ENCODE data around the gene FAM53C. TPM values are rescaled to one million over a fixed set of nuclear protein-coding genes. Genes with fewer than 3 reads are reported as not detected.

FAM53C gene
- total and polyA plus RNA-seq, 2 donors (not counting 3 experiments of a cell fraction or from before 2014, with no cell fraction given) = 37.4 to 37.9 TPM

- intact Hi-C loops (cut with micrococcal nuclease) = no loop called here
- no peak overlapping the region for H3K4me2 ChIP-seq (ENCODE audit: insufficient read depth, low read length)
- FAIRE-seq (no peak), DNase-seq (ENCODE audit: low read depth, low spot score) (no peak)
- ChIA-PET POLR2A (no interaction called here), CTCF (no interaction called here)
- H3K4me3 ChIP-seq (replicated peaks in 1 of 3; ENCODE audit: insufficient read depth in 1 of 3, low read depth in 1 of 3, low read length in 3 of 3) = no peak overlapping the region
- no peak overlapping the region for H2AFZ ChIP-seq (ENCODE audit: low read depth, low read length)
- H3K4me1 ChIP-seq (ENCODE audit: control insufficient read depth, extremely low read depth, insufficient read depth, low read length) = no peaks in the 10 kb centered on the region
- dilution Hi-C loops (cut with MboI; ENCODE audit: extremely low pct_ligation_motif_present, low sequenced_read_pairs) = no loop called here
- H3K27me3 ChIP-seq (ENCODE audit: control insufficient read depth in 2 of 2, insufficient read depth in 2 of 2, low read length in 2 of 2) = no peaks in the 10 kb centered on the region
- BruUV-seq (replicated peaks) = no TSS peak
- no peaks in the 10 kb centered on the region for H3K9me3 ChIP-seq (replicated peaks; ENCODE audit: control insufficient read depth, insufficient read depth, low read length)
- H4K20me1 ChIP-seq (replicated peaks; ENCODE audit: control insufficient read depth, extremely low read depth, insufficient read depth, low read length) = no peaks in the 10 kb centered on the region
- no peak overlapping the region for H3K9ac ChIP-seq (replicated peaks; ENCODE audit: extremely low read depth, insufficient read depth, low read length)
- no peaks in the 10 kb centered on the region for H3K36me3 ChIP-seq (ENCODE audit: control insufficient read depth in 2 of 2, extremely low read depth in 1 of 2, insufficient read depth in 2 of 2, low read length in 2 of 2)
- H3K79me2 ChIP-seq (ENCODE audit: control insufficient read depth, insufficient read depth, low read length) = no peaks in the 10 kb centered on the region
- H3K27ac ChIP-seq (ENCODE audit: insufficient read depth, low read depth, low read length) = no peak overlapping the region
- no peaks in the 10 kb centered on the region for H3K9me1 ChIP-seq (replicated peaks; ENCODE audit: control insufficient read depth, extremely low read depth, insufficient read depth, low read length)
- TF ChIP-seq FOS (IDR thresholded peaks at IDR 0.05; ENCODE audit: borderline replicate concordance, insufficient read depth, low read length) (no peak), POLR2AphosphoS5 (IDR thresholded peaks at IDR 0.05; ENCODE audit: insufficient read depth, low read depth, low read length) (no peak), MYC (IDR thresholded peaks at IDR 0.05; ENCODE audit: low read depth, low read length) (no peak)
These were observed 48.8 kb upstream of the FAM53C start for GRCh38 chr5:138289296-138289695.

DNA sequence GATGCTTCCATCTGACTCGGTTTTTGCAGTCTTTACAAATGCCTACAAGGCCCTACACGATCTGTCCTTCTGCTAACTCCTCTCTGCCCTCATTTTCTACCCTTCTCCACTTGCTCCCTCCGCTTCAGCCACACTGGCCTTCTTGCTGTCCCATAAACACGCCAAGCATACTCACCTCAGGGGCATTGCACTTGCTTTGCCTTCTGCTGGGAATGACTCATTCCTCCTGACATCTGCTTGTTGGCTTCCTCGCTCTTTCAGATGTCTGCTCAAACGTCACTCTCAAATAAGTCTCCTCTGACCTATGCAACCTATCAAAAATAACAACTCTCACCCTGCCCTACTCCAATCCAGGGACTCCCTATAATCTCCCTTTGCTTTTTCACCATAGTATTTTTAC, 34.7 kb upstream of the FAM53C start:
- no TSS peak for BruUV-seq (replicated peaks)
- Histone ChIP-seq H3K9ac (replicated peaks; ENCODE audit: extremely low read depth, insufficient read depth, low read length) (no peak overlapping the region), H3K4me1 (ENCODE audit: control insufficient read depth, extremely low read depth, insufficient read depth, low read length) (no peaks in the 10 kb centered on the region), H3K9me3 (replicated peaks; ENCODE audit: control insufficient read depth, insufficient read depth, low read length) (no peaks in the 10 kb centered on the region), H3K79me2 (ENCODE audit: control insufficient read depth, insufficient read depth, low read length) (no peaks in the 10 kb centered on the region), H2AFZ (ENCODE audit: low read depth, low read length) (no peak overlapping the region), H3K4me3 (replicated peaks in 1 of 3; ENCODE audit: insufficient read depth in 1 of 3, low read depth in 1 of 3, low read length in 3 of 3) (no peak overlapping the region), H3K27ac (ENCODE audit: insufficient read depth, low read depth, low read length) (no peak overlapping the region), H3K9me1 (replicated peaks; ENCODE audit: control insufficient read depth, extremely low read depth, insufficient read depth, low read length) (no peaks in the 10 kb centered on the region), H4K20me1 (replicated peaks; ENCODE audit: control insufficient read depth, extremely low read depth, insufficient read depth, low read length) (no peaks in the 10 kb centered on the region), H3K27me3 (ENCODE audit: control insufficient read depth in 2 of 2, insufficient read depth in 2 of 2, low read length in 2 of 2) (no peaks in the 10 kb centered on the region), H3K36me3 (ENCODE audit: control insufficient read depth in 2 of 2, extremely low read depth in 1 of 2, insufficient read depth in 2 of 2, low read length in 2 of 2) (peaks cover 0 to 2% of the 10 kb centered on the region in 2 experiments), H3K4me2 (ENCODE audit: insufficient read depth, low read length) (no peak overlapping the region)
- ChIA-PET CTCF (no interaction called here), POLR2A (no interaction called here)
- FAIRE-seq (no peak), DNase-seq (ENCODE audit: low read depth, low spot score) (peak; percentile 12)
- dilution Hi-C loops (cut with MboI; ENCODE audit: extremely low pct_ligation_motif_present, low sequenced_read_pairs) = no loop called here
- no peak for TF ChIP-seq POLR2A (IDR thresholded peaks at IDR 0.05; ENCODE audit: low read depth, low read length)
- TF ChIP-seq FOS (IDR thresholded peaks at IDR 0.05; ENCODE audit: borderline replicate concordance, insufficient read depth, low read length) = peak; percentile 26
- TF ChIP-seq POLR2AphosphoS5 (IDR thresholded peaks at IDR 0.05; ENCODE audit: insufficient read depth, low read depth, low read length) = no peak
- intact Hi-C loops (cut with micrococcal nuclease) = no loop called here
